ENCODE results near the gene C22orf39.
"Not testable (repeated sequence)": the region's sequence is repeated elsewhere in the genome, so short reads cannot be mapped to it uniquely, and the experiment has no call there.

Gene C22orf39

GRCh38 chr22:19443544-19444211 lies 3.8 kb downstream of the C22orf39 start:
- Histone ChIP-seq H3K4me1 (peaks cover 24 to 39% (median 28%) of the 10 kb centered on the region in 10 experiments), H3K9me3 (replicated peaks in 1 of 11) (no peaks in the 10 kb centered on the region), H3K27ac (no peak overlapping the region), H3K36me3 (peaks cover 49 to 78% (median 62%) of the 10 kb centered on the region in 11 experiments), H3K27me3 (no peaks in the 10 kb centered on the region), H4K20me1 (peaks cover 39 to 84% (median 67%) of the 10 kb centered on the region in 11 experiments; a peak in 21 of 22 replicates), H3K9ac (peak overlapping the region in 1 of 11 experiments; percentile 21; a peak in 1 of 22 replicates), H3K4me2 (no peak overlapping the region), H3K4me3 (no peak overlapping the region)
- no peak for TF ChIP-seq Cebpa-rat (IDR thresholded peaks at IDR 0.05)

- Histone ChIP-seq H3K27me3 (no peaks in the 10 kb centered on the region), H3K4me3 (no peak overlapping the region), H3K4me1 (peaks cover 17 to 47% (median 29%) of the 10 kb centered on the region in 10 experiments), H3K36me3 (peaks cover 50 to 93% (median 65%) of the 10 kb centered on the region in 11 experiments), H3K27ac (no peak overlapping the region), H4K20me1 (peaks cover 39 to 97% (median 67%) of the 10 kb centered on the region in 11 experiments; a peak in 21 of 22 replicates), H3K9ac (no peak overlapping the region), H3K9me3 (replicated peaks in 1 of 11) (no peaks in the 10 kb centered on the region), H3K4me2 (no peak overlapping the region)
- TF ChIP-seq Cebpa-rat (IDR thresholded peaks at IDR 0.05) = no peak
Measured at GRCh38 chr22:19442166-19442565, 5.3 kb downstream of the C22orf39 start.

- no peak for TF ChIP-seq Cebpa-rat (IDR thresholded peaks at IDR 0.05)
- no peaks in the 10 kb centered on the region for H3K9me3 ChIP-seq (replicated peaks in 1 of 11)
- peaks cover 39 to 98% (median 63%) of the 10 kb centered on the region in 11 experiments; a peak in 21 of 22 replicates for H4K20me1 ChIP-seq
- no peaks in the 10 kb centered on the region for H3K27me3 ChIP-seq
- peaks cover 20 to 43% (median 29%) of the 10 kb centered on the region in 10 experiments for H3K4me1 ChIP-seq
- no peak overlapping the region for H3K4me2 ChIP-seq
- H3K9ac ChIP-seq = no peak overlapping the region
- H3K36me3 ChIP-seq = peaks cover 63 to 99% (median 74%) of the 10 kb centered on the region in 11 experiments
- no peak overlapping the region for H3K4me3 ChIP-seq
- H3K27ac ChIP-seq = no peak overlapping the region
Measured at GRCh38 chr22:19440411-19441195, 6.9 kb downstream of the C22orf39 start.

GRCh38 chr22:19438298-19438697 lies 9.2 kb downstream of the C22orf39 start:
- no peak for TF ChIP-seq Cebpa-rat (IDR thresholded peaks at IDR 0.05)
- H3K27ac ChIP-seq = peak overlapping the region in 1 of 11 experiments; percentile 42; a peak in 3 of 22 replicates
- peak overlapping the region in 5 of 11 experiments; percentile 29 to 82 (median 55); a peak in 10 of 22 replicates for H3K4me2 ChIP-seq
- peaks cover 38 to 53% (median 46%) of the 10 kb centered on the region in 10 experiments for H3K4me1 ChIP-seq
- H3K36me3 ChIP-seq = peaks cover 58 to 93% (median 69%) of the 10 kb centered on the region in 11 experiments
- no peaks in the 10 kb centered on the region for H3K9me3 ChIP-seq (replicated peaks in 1 of 11)
- no peak overlapping the region for H3K4me3 ChIP-seq
- no peaks in the 10 kb centered on the region for H3K27me3 ChIP-seq
- peaks cover 21 to 86% (median 45%) of the 10 kb centered on the region in 11 experiments; a peak in 20 of 22 replicates for H4K20me1 ChIP-seq
- H3K9ac ChIP-seq = no peak overlapping the region

GRCh38 chr22:19436444-19437161 lies 10.9 kb downstream of the C22orf39 start:
- Histone ChIP-seq H4K20me1 (peaks cover 5 to 69% (median 28%) of the 10 kb centered on the region in 11 experiments; a peak in 19 of 22 replicates), H3K36me3 (peaks cover 41 to 76% (median 52%) of the 10 kb centered on the region in 11 experiments), H3K4me1 (peaks cover 44 to 58% (median 52%) of the 10 kb centered on the region in 10 experiments), H3K4me2 (peak overlapping the region in 3 of 11 experiments; percentile 11 to 96 (median 96); a peak in 3 of 22 replicates), H3K9ac (peak overlapping the region in 3 of 11 experiments; percentile 1 to 40 (median 21); a peak in 2 of 22 replicates)
- not testable (repeated sequence) for H3K4me3 ChIP-seq; H3K9me3 ChIP-seq (replicated peaks in 1 of 11); H3K27me3 ChIP-seq; H3K27ac ChIP-seq

- Histone ChIP-seq H3K9me3 (replicated peaks in 1 of 11) (no peaks in the 10 kb centered on the region), H4K20me1 (peaks cover 0 to 66% (median 26%) of the 10 kb centered on the region in 11 experiments; a peak in 17 of 22 replicates), H3K27me3 (no peaks in the 10 kb centered on the region), H3K4me2 (peak overlapping the region; percentile 11 to 98 (median 94); a peak in 17 of 22 replicates), H3K27ac (peak overlapping the region in 4 of 11 experiments; percentile 7 to 21 (median 18); a peak in 4 of 22 replicates), H3K36me3 (peaks cover 25 to 60% (median 36%) of the 10 kb centered on the region in 11 experiments; a peak in 21 of 22 replicates), H3K4me1 (peaks cover 49 to 63% (median 55%) of the 10 kb centered on the region in 10 experiments), H3K4me3 (no peak overlapping the region), H3K9ac (peak overlapping the region in 4 of 11 experiments; percentile 4 to 38 (median 23); a peak in 4 of 22 replicates)
- no peak for TF ChIP-seq Cebpa-rat (IDR thresholded peaks at IDR 0.05)
Measured at GRCh38 chr22:19434829-19435580, 12.5 kb downstream of the C22orf39 start.

- Histone ChIP-seq H3K9ac (no peak overlapping the region), H4K20me1 (peaks cover 1 to 66% (median 32%) of the 10 kb centered on the region in 11 experiments; a peak in 19 of 22 replicates), H3K9me3 (replicated peaks in 1 of 11) (no peaks in the 10 kb centered on the region), H3K27me3 (no peaks in the 10 kb centered on the region), H3K36me3 (peaks cover 19 to 54% (median 30%) of the 10 kb centered on the region in 11 experiments; a peak in 20 of 22 replicates), H3K4me1 (peaks cover 55 to 69% (median 61%) of the 10 kb centered on the region in 10 experiments), H3K27ac (peak overlapping the region in 1 of 11 experiments; percentile 21; a peak in 3 of 22 replicates), H3K4me3 (no peak overlapping the region), H3K4me2 (peak overlapping the region in 10 of 11 experiments; percentile 11 to 98 (median 95); a peak in 17 of 22 replicates)
- TF ChIP-seq Cebpa-rat (IDR thresholded peaks at IDR 0.05) = no peak
Measured at GRCh38 chr22:19434401-19434800, 13.1 kb downstream of the C22orf39 start.

Data from BLaER1 treated with 17β-estradiol and CSF1 and Interleukin-3, amounts not matched to agents 10 nM and 100 nM (cell line).